Testis (tissue), 2 donors: ENCODE data around the gene FLACC1.

ENCODE experiments used
- CTCF ChIP-seq, 3 experiments: fragments of 450-650 bp in 2 of 3; fragments of 200-600 bp in 1 of 3; sonication (generic) in 1 of 3; IDR thresholded peaks; one replicate each; pipeline ENCODE4 v1.5.1; 2016 to 2019; ENCODE audit warnings: antibody characterized with exemption in 3 of 3, mild to moderate bottlenecking in 2 of 3, moderate library complexity in 1 of 3
- POLR2A ChIP-seq: fragments of 450-650 bp; IDR thresholded peaks from one replicate; pipeline ENCODE4 v1.6.1; 2017; ENCODE audit warnings: antibody characterized with exemption, mild to moderate bottlenecking, moderate library complexity

DNA sequence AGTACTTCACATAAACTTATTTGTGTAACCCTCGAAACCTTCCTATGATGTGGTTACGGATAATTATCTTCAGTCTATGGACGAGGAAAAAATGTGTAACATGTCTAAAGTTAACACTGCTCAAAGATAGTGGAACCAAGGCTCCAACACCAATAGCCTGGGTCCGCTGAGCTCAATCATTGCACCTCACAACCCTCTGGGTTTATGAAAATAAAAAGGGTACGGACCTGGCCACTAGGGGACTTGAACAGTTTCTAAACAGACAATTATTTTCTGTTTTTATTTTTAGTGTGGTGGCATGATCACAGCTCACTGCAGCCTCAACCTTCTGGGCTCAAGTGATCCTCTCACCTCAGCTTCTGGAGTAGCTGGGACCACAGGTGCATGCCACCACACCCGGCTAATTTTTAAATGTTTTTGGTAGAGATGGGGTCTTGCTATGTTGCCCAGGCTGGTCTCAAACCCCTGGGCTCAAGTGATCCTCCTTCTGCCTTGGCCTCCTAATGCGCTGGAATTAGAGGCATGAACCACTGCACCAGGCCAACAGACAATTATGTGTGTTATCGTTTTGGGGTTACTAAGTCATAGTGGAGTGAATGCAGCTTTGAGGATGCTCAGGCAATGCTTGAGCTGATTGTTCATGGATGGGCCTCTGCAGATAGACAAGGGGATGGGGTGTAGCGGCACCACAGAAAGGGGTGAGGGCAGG is 86.7 kb downstream of the FLACC1 start:
- TF ChIP-seq CTCF (IDR thresholded peaks at IDR 0.05) (no peak), POLR2A (no peak)
